HEK293 (cell line): ENCODE data around the gene PCLO.

Experiments
- SETDB1 ChIP-seq: IDR thresholded peaks from one replicate; pipeline ENCODE4 v1.6.1; 2017; ENCODE audit warnings: mild to moderate bottlenecking, low read length, moderate library complexity, mixed read lengths; ENCODE audit not compliant: insufficient read length
- ZNF138 ChIP-seq: fragments of 450-650 bp; formaldehyde crosslinking; IDR thresholded peaks from 2 replicates; pipeline ENCODE4 v1.5.1; 2016; ENCODE audit warnings: missing biosample characterization, missing genetic modification characterization, borderline replicate concordance
- ZNF157 ChIP-seq: fragments of 450-650 bp; formaldehyde crosslinking; IDR thresholded peaks from 2 replicates; pipeline ENCODE4 v1.5.1; 2016; ENCODE audit warnings: missing biosample characterization, missing genetic modification characterization
- ZNF175 ChIP-seq: fragments of 450-650 bp; formaldehyde crosslinking; IDR thresholded peaks from 2 replicates; pipeline ENCODE4 v1.5.1; 2016; ENCODE audit warnings: missing biosample characterization, missing genetic modification characterization
- ZNF248 ChIP-seq: fragments of 450-650 bp; formaldehyde crosslinking; IDR thresholded peaks from 2 replicates; pipeline ENCODE4 v1.5.1; 2017; ENCODE audit warnings: missing biosample characterization, missing genetic modification characterization
- ZNF335 ChIP-seq: fragments of 450-650 bp; formaldehyde crosslinking; conservative IDR thresholded peaks from 2 replicates; pipeline ENCODE4 v1.5.1; 2016; ENCODE audit warnings: missing biosample characterization, missing genetic modification characterization
- ZNF544 ChIP-seq: fragments of 450-650 bp; formaldehyde crosslinking; IDR thresholded peaks from 2 replicates; pipeline ENCODE4 v1.5.0; 2017; ENCODE audit warnings: missing biosample characterization, missing genetic modification characterization
- TF ChIP-seq, protein P1 (sequence below): fragments of 450-650 bp; formaldehyde crosslinking; IDR thresholded peaks from 2 replicates; pipeline ENCODE4 v1.5.1; 2016; ENCODE audit warnings: missing biosample characterization, missing genetic modification characterization
- TF ChIP-seq, protein P2 (sequence below): fragments of 450-650 bp; formaldehyde crosslinking; IDR thresholded peaks from 2 replicates; pipeline ENCODE4 v1.5.1; 2016; ENCODE audit warnings: missing biosample characterization, missing genetic modification characterization

DNA sequence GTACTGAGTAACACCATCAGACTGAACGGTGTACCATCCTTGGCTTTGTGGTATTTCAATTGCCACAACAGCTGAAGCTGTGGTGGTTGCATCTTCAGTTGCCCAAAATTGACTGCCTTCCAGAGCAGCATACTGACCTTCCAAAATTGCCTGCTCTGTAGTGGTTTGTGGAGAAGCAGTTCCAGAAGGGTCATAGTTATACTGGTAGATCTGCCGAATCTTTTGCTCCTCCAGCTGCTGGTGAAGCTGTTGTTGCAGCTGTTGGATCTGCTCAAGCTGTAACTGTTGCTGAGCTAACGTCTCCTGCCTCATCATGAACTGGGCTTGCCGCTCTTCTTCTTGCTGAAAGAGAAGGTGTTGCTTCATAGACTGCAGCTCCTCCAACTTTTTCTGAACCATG lies 212.2 kb downstream of the PCLO start:
- TF ChIP-seq ZNF138 (tag by site-specific recombination): no peak
- no peak for TF ChIP-seq SETDB1
- TF ChIP-seq ZNF335 (tag by site-specific recombination): no peak
- no peak for TF ChIP-seq ZNF248
- TF ChIP-seq, protein P1, sequence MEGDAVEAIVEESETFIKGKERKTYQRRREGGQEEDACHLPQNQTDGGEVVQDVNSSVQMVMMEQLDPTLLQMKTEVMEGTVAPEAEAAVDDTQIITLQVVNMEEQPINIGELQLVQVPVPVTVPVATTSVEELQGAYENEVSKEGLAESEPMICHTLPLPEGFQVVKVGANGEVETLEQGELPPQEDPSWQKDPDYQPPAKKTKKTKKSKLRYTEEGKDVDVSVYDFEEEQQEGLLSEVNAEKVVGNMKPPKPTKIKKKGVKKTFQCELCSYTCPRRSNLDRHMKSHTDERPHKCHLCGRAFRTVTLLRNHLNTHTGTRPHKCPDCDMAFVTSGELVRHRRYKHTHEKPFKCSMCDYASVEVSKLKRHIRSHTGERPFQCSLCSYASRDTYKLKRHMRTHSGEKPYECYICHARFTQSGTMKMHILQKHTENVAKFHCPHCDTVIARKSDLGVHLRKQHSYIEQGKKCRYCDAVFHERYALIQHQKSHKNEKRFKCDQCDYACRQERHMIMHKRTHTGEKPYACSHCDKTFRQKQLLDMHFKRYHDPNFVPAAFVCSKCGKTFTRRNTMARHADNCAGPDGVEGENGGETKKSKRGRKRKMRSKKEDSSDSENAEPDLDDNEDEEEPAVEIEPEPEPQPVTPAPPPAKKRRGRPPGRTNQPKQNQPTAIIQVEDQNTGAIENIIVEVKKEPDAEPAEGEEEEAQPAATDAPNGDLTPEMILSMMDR: no peak
- no peak for TF ChIP-seq ZNF175 (tag by site-specific recombination)
- TF ChIP-seq, protein P2, sequence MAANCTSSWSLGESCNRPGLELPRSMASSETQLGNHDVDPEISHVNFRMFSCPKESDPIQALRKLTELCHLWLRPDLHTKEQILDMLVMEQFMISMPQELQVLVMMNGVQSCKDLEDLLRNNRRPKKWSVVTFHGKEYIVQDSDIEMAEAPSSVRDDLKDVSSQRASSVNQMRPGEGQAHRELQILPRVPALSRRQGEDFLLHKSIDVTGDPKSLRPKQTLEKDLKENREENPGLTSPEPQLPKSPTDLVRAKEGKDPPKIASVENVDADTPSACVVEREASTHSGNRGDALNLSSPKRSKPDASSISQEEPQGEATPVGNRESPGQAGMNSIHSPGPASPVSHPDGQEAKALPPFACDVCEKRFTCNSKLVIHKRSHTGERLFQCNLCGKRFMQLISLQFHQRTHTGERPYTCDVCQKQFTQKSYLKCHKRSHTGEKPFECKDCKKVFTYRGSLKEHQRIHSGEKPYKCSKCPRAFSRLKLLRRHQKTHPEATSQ (tag by site-specific recombination): no peak
- TF ChIP-seq ZNF544: no peak
- TF ChIP-seq ZNF157 (tag by site-specific recombination): no peak
